ENCODE data around the gene AMIGO2.

DNA sequence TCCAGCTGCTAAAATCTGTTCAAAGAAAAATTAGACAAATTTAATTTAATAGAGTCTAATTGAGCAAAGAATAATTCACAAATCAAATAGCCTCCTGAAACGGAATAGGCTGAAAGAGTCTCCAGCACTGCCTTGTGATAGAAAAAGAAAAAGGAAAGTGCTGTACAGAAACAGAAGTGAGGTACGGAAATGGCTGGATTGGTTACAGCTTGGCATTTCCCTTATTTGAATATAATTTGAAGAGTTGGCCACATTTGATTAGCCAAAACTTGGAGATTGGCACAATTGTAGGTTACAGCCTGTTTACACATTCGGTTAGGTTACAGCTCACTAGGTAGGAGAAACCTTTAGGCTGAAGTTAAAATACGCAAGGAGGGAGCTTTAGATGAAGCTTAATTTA lies 25.1 kb downstream of the AMIGO2 start:
- TF ChIP-seq, protein P1, sequence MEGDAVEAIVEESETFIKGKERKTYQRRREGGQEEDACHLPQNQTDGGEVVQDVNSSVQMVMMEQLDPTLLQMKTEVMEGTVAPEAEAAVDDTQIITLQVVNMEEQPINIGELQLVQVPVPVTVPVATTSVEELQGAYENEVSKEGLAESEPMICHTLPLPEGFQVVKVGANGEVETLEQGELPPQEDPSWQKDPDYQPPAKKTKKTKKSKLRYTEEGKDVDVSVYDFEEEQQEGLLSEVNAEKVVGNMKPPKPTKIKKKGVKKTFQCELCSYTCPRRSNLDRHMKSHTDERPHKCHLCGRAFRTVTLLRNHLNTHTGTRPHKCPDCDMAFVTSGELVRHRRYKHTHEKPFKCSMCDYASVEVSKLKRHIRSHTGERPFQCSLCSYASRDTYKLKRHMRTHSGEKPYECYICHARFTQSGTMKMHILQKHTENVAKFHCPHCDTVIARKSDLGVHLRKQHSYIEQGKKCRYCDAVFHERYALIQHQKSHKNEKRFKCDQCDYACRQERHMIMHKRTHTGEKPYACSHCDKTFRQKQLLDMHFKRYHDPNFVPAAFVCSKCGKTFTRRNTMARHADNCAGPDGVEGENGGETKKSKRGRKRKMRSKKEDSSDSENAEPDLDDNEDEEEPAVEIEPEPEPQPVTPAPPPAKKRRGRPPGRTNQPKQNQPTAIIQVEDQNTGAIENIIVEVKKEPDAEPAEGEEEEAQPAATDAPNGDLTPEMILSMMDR (IDR thresholded peaks at IDR 0.05) = no peak
- TF ChIP-seq POLR2A (IDR thresholded peaks at IDR 0.05) = no peak
